Measurements from ENCODE around the gene ENTPD3. TPM values are rescaled to one million over a fixed set of nuclear protein-coding genes. Genes with fewer than 3 reads are reported as not detected.

The ENTPD3 gene
- polyA plus RNA-seq, 4 donors: 0.22 to 4.2 (median 0.40) TPM; not detected in 1

- FAIRE-seq: no peak
- Histone ChIP-seq H3K27me3 (ENCODE audit: control insufficient read depth in 3 of 3, insufficient read depth in 3 of 3, low read length in 3 of 3) (no peaks in the 10 kb centered on the region), H3K4me3 (ENCODE audit: low read depth in 1 of 3, low read length in 3 of 3) (no peak overlapping the region), H3K9me3 (ENCODE audit: control insufficient read depth in 2 of 2, insufficient read depth in 1 of 2, low read depth in 1 of 2, low read length in 1 of 2) (no peaks in the 10 kb centered on the region), H3K27ac (ENCODE audit: low read depth in 1 of 3, low read length in 2 of 3) (no peak overlapping the region), H3K4me1 (ENCODE audit: control insufficient read depth in 3 of 3, insufficient read depth in 2 of 3, low read depth in 1 of 3, low read length in 2 of 3) (no peaks in the 10 kb centered on the region), H3K36me3 (ENCODE audit: control insufficient read depth in 3 of 3, insufficient read depth in 2 of 3, low read depth in 1 of 3, low read length in 3 of 3) (no peaks in the 10 kb centered on the region)
- WGBS, 3 donors: 66 to 83% (median 80%) methylated on average over 2 of the region's 2 CpGs
- DNase-seq: no peak
Observed at GRCh38 chr3:40366203-40367162, 20.5 kb upstream of the ENTPD3 start.

DNA sequence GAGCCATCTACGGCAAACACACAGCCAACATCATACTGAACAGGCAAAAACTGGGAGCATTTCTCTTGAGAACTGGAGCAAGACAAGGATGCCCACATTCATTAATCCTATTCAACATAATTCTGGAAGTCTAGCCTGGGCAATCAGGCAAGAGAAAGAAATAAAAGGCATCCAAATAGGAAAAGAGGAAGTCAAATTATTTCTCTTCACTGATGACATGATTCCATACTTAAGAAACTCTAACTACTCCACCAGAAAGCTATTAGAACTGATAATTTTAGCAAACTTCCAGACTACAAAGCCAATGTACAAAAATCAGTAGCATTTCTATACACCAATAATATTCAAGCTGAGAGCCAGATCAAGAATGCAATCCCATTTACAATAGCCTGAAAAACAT is 17.3 kb upstream of the ENTPD3 start:
- no peaks in the 10 kb centered on the region for H3K9me3 ChIP-seq (ENCODE audit: control insufficient read depth in 2 of 2, insufficient read depth in 1 of 2, low read depth in 1 of 2, low read length in 1 of 2)
- no peak overlapping the region for H3K4me3 ChIP-seq (ENCODE audit: low read depth in 1 of 3, low read length in 3 of 3)
- no peaks in the 10 kb centered on the region for H3K4me1 ChIP-seq (ENCODE audit: control insufficient read depth in 3 of 3, insufficient read depth in 2 of 3, low read depth in 1 of 3, low read length in 2 of 3)
- peaks cover 0 to 3% (median 0%) of the 10 kb centered on the region in 3 donors for H3K27me3 ChIP-seq (ENCODE audit: control insufficient read depth in 3 of 3, insufficient read depth in 3 of 3, low read length in 3 of 3)
- no peak for DNase-seq
- H3K36me3 ChIP-seq (ENCODE audit: control insufficient read depth in 3 of 3, insufficient read depth in 2 of 3, low read depth in 1 of 3, low read length in 3 of 3): no peaks in the 10 kb centered on the region
- no peak overlapping the region for H3K27ac ChIP-seq (ENCODE audit: low read depth in 1 of 3, low read length in 2 of 3)
- 88 to 95% (median 92%) methylated on average over 1 of the region's 1 CpG for WGBS, 3 donors
- FAIRE-seq: no peak

- H3K27me3 ChIP-seq (ENCODE audit: control insufficient read depth in 3 of 3, insufficient read depth in 3 of 3, low read length in 3 of 3): no peaks in the 10 kb centered on the region
- H3K4me1 ChIP-seq (ENCODE audit: control insufficient read depth in 3 of 3, insufficient read depth in 2 of 3, low read depth in 1 of 3, low read length in 2 of 3): no peaks in the 10 kb centered on the region
- H3K36me3 ChIP-seq (ENCODE audit: control insufficient read depth in 3 of 3, insufficient read depth in 2 of 3, low read depth in 1 of 3, low read length in 3 of 3): no peaks in the 10 kb centered on the region
- no peak overlapping the region for H3K4me3 ChIP-seq (ENCODE audit: low read depth in 1 of 3, low read length in 3 of 3)
- WGBS, 3 donors: 83 to 92% (median 87%) methylated on average over 1 of the region's 1 CpG
- FAIRE-seq (no peak), DNase-seq (no peak)
- H3K27ac ChIP-seq (ENCODE audit: low read depth in 1 of 3, low read length in 2 of 3): no peak overlapping the region
- no peaks in the 10 kb centered on the region for H3K9me3 ChIP-seq (ENCODE audit: control insufficient read depth in 2 of 2, insufficient read depth in 1 of 2, low read depth in 1 of 2, low read length in 1 of 2)
Observed at GRCh38 chr3:40377822-40378221, 9.2 kb upstream of the ENTPD3 start.

- no peak overlapping the region for H3K4me3 ChIP-seq (ENCODE audit: low read depth in 1 of 3, low read length in 3 of 3)
- no peaks in the 10 kb centered on the region for H3K36me3 ChIP-seq (ENCODE audit: control insufficient read depth in 3 of 3, insufficient read depth in 2 of 3, low read depth in 1 of 3, low read length in 3 of 3)
- DNase-seq (no peak), FAIRE-seq (no peak)
- H3K9me3 ChIP-seq (ENCODE audit: control insufficient read depth in 2 of 2, insufficient read depth in 1 of 2, low read depth in 1 of 2, low read length in 1 of 2): no peaks in the 10 kb centered on the region
- H3K4me1 ChIP-seq (ENCODE audit: control insufficient read depth in 3 of 3, insufficient read depth in 2 of 3, low read depth in 1 of 3, low read length in 2 of 3): no peaks in the 10 kb centered on the region
- WGBS, 3 donors: 76 to 79% (median 78%) methylated on average over 4 of the region's 4 CpGs
- no peaks in the 10 kb centered on the region for H3K27me3 ChIP-seq (ENCODE audit: control insufficient read depth in 3 of 3, insufficient read depth in 3 of 3, low read length in 3 of 3)
- H3K27ac ChIP-seq (ENCODE audit: low read depth in 1 of 3, low read length in 2 of 3): no peak overlapping the region
Observed at GRCh38 chr3:40379674-40380306, 7.2 kb upstream of the ENTPD3 start.

DNA sequence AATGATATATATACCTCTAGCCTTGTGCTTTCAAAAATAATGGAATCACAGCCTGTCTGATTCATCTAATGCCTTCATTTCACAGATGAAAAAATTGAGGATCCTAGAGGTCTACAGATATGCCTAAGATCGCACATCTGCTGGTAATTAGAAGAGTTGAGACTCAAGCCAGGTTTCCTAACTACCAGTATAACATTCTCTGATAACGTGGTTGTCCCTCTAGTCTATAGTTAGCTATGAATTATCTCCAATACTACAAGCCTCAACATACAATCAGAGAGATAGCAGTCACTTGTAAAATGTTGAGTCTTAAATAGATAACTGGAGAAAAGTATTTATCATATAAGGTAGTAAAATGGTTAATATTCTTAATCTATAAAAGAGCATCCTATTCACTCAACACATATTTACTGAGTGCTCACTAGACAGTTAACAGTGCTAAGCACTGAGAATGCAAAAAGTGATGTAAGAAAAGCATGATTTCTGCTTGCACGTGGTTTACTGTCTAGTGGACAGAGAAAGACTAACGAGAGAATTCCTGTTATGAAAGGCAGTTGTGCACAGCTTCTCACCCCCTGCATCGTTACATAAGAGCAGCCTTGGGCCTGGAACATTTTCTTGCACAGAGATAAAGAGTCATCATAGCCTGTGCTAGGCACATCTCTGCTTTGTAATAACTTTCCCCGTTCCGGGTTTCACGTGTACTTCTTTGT is 4.9 kb upstream of the ENTPD3 start:
- H3K36me3 ChIP-seq (ENCODE audit: control insufficient read depth in 3 of 3, insufficient read depth in 2 of 3, low read depth in 1 of 3, low read length in 3 of 3): no peaks in the 10 kb centered on the region
- H3K4me1 ChIP-seq (ENCODE audit: control insufficient read depth in 3 of 3, insufficient read depth in 2 of 3, low read depth in 1 of 3, low read length in 2 of 3): no peaks in the 10 kb centered on the region
- H3K27ac ChIP-seq (ENCODE audit: low read depth in 1 of 3, low read length in 2 of 3): no peak overlapping the region
- no peaks in the 10 kb centered on the region for H3K9me3 ChIP-seq (ENCODE audit: control insufficient read depth in 2 of 2, insufficient read depth in 1 of 2, low read depth in 1 of 2, low read length in 1 of 2)
- no peak overlapping the region for H3K4me3 ChIP-seq (ENCODE audit: low read depth in 1 of 3, low read length in 3 of 3)
- peaks cover 0 to under 1% (median 0%) of the 10 kb centered on the region in 3 donors for H3K27me3 ChIP-seq (ENCODE audit: control insufficient read depth in 3 of 3, insufficient read depth in 3 of 3, low read length in 3 of 3)
- no peak for FAIRE-seq
- no peak for DNase-seq
- WGBS, 3 donors: 75 to 78% (median 78%) methylated on average over 8 of the region's 8 CpGs

DNA sequence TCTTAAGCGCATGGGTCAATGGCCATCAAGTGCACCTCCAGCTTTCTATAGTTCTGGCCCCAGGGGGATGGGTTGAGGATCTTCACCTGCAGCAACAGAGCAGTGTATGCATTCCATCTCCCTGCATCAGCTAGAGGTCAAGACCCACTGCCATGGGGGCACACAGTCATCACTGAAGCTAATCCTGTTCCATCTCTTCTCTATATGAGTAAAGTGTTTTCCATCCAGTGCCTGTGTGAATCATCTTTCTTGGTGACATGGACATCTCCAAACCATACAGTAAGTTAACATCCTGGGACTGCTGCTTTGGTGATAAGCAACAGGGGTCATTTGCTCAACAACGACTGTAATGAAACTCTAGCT is 4.4 kb upstream of the ENTPD3 start:
- no peaks in the 10 kb centered on the region for H3K4me1 ChIP-seq (ENCODE audit: control insufficient read depth in 3 of 3, insufficient read depth in 2 of 3, low read depth in 1 of 3, low read length in 2 of 3)
- H3K4me3 ChIP-seq (ENCODE audit: low read depth in 1 of 3, low read length in 3 of 3): no peak overlapping the region
- H3K9me3 ChIP-seq (ENCODE audit: control insufficient read depth in 2 of 2, insufficient read depth in 1 of 2, low read depth in 1 of 2, low read length in 1 of 2): no peaks in the 10 kb centered on the region
- WGBS, 3 donors: 83 to 87% (median 85%) methylated on average over 2 of the region's 2 CpGs
- peaks cover 0 to 6% (median 3%) of the 10 kb centered on the region in 3 donors for H3K27me3 ChIP-seq (ENCODE audit: control insufficient read depth in 3 of 3, insufficient read depth in 3 of 3, low read length in 3 of 3)
- H3K27ac ChIP-seq (ENCODE audit: low read depth in 1 of 3, low read length in 2 of 3): no peak overlapping the region
- no peaks in the 10 kb centered on the region for H3K36me3 ChIP-seq (ENCODE audit: control insufficient read depth in 3 of 3, insufficient read depth in 2 of 3, low read depth in 1 of 3, low read length in 3 of 3)
- DNase-seq (no peak), FAIRE-seq (no peak)

DNA sequence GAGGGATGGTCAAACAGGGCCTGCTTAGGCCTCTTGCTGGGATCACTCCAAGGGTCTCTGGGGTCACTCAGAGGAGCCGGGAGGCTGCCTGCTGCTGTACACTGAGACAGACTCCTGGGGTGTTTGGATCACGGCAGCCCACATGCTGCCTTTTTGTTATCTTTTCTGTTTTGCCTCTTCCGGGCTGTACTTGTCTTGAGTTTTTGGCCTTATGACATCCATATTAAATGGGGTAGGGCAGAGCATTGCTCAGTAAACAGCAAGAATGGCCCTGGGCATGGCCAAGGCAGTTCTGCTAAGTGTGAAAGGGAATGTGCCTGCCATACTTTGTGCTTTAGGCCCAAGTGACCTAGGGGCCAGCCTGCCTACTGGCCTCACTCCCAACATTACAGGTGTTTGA is 771 bp upstream of the ENTPD3 start:
- no peak overlapping the region for H3K27ac ChIP-seq (ENCODE audit: low read depth in 1 of 3, low read length in 2 of 3)
- peaks cover 0 to 15% (median 3%) of the 10 kb centered on the region in 3 donors for H3K27me3 ChIP-seq (ENCODE audit: control insufficient read depth in 3 of 3, insufficient read depth in 3 of 3, low read length in 3 of 3)
- no peak overlapping the region for H3K4me3 ChIP-seq (ENCODE audit: low read depth in 1 of 3, low read length in 3 of 3)
- no peaks in the 10 kb centered on the region for H3K4me1 ChIP-seq (ENCODE audit: control insufficient read depth in 3 of 3, insufficient read depth in 2 of 3, low read depth in 1 of 3, low read length in 2 of 3)
- FAIRE-seq (no peak), DNase-seq (no peak)
- WGBS, 3 donors: 85 to 95% (median 91%) methylated on average over 3 of the region's 3 CpGs
- no peaks in the 10 kb centered on the region for H3K36me3 ChIP-seq (ENCODE audit: control insufficient read depth in 3 of 3, insufficient read depth in 2 of 3, low read depth in 1 of 3, low read length in 3 of 3)
- H3K9me3 ChIP-seq (ENCODE audit: control insufficient read depth in 2 of 2, insufficient read depth in 1 of 2, low read depth in 1 of 2, low read length in 1 of 2): no peaks in the 10 kb centered on the region

DNA sequence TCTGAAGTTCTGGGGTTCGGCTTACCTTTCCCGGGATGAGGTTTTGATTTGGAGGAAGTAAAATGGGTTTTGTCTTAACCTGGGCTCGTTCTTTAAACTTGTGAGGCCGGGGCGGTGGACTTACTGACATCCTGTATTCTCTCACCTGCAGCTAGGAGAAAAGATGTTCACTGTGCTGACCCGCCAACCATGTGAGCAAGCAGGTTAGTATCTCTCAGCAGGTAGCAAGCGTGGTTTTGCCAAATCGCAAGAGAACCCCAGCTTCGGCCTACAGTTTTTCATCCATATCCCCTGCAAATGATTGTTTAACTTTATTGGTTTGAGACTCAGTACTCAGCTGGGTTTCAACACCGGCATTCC is 891 bp downstream of the ENTPD3 start:
- Histone ChIP-seq H3K4me3 (ENCODE audit: low read depth in 1 of 3, low read length in 3 of 3) (no peak overlapping the region), H3K36me3 (ENCODE audit: control insufficient read depth in 3 of 3, insufficient read depth in 2 of 3, low read depth in 1 of 3, low read length in 3 of 3) (no peaks in the 10 kb centered on the region), H3K9me3 (ENCODE audit: control insufficient read depth in 2 of 2, insufficient read depth in 1 of 2, low read depth in 1 of 2, low read length in 1 of 2) (no peaks in the 10 kb centered on the region), H3K27ac (ENCODE audit: low read depth in 1 of 3, low read length in 2 of 3) (no peak overlapping the region), H3K27me3 (ENCODE audit: control insufficient read depth in 3 of 3, insufficient read depth in 3 of 3, low read length in 3 of 3) (peaks cover 0 to 15% (median 3%) of the 10 kb centered on the region in 3 donors), H3K4me1 (ENCODE audit: control insufficient read depth in 3 of 3, insufficient read depth in 2 of 3, low read depth in 1 of 3, low read length in 2 of 3) (no peaks in the 10 kb centered on the region)
- no peak for FAIRE-seq
- 86 to 94% (median 92%) methylated on average over 10 of the region's 10 CpGs for WGBS, 3 donors
- no peak for DNase-seq

Data from small intestine (tissue), 7 donors.